Neutrophil (primary cell): ENCODE results near the gene SETD4.

Experiments used
- H3K27ac ChIP-seq: fragments of 200-600 bp; sonication (generic); 2 replicates; pipeline ENCODE4 v1.5.1; 2016; ENCODE audit warnings: mild to moderate bottlenecking, moderate library complexity
- H3K27me3 ChIP-seq: fragments of 200-600 bp; sonication (generic); 2 replicates; pipeline ENCODE4 v1.6.0; 2016; ENCODE audit warnings: mild to moderate bottlenecking
- H3K36me3 ChIP-seq: fragments of 200-600 bp; sonication (generic); 2 replicates; pipeline ENCODE4 v1.5.1; 2017
- H3K4me1 ChIP-seq, 2 experiments: fragments of 200-600 bp in 1 of 2; sonication (generic) in 1 of 2; 1 replicate in 1 of 2; 2 replicates in 1 of 2; pipeline versions ENCODE4 v1.5.1 to v1.6.1; 2013 to 2016; ENCODE audit warnings: low read depth in 1 of 2, low read length in 1 of 2, mild to moderate bottlenecking in 1 of 2, moderate library complexity in 1 of 2; ENCODE audit not compliant: control insufficient read depth in 1 of 2, insufficient read depth in 1 of 2
- H3K4me3 ChIP-seq, 2 experiments: fragments of 200-600 bp in 1 of 2; sonication (generic) in 1 of 2; 1 replicate in 1 of 2; 2 replicates in 1 of 2; pipeline ENCODE4 v1.5.1; 2013 to 2016; ENCODE audit warnings: low read depth in 1 of 2, low read length in 1 of 2, mild to moderate bottlenecking in 1 of 2, moderate library complexity in 1 of 2
- H3K9me3 ChIP-seq: fragments of 200-600 bp; sonication (generic); 2 replicates; pipeline ENCODE4 v1.5.1; 2016
- TF ChIP-seq, protein P1 (sequence below): fragments of 200-600 bp; sonication (generic); IDR thresholded peaks from 2 replicates; pipeline ENCODE4 v1.5.1; 2016; ENCODE audit warnings: antibody characterized with exemption

Gene SETD4

DNA sequence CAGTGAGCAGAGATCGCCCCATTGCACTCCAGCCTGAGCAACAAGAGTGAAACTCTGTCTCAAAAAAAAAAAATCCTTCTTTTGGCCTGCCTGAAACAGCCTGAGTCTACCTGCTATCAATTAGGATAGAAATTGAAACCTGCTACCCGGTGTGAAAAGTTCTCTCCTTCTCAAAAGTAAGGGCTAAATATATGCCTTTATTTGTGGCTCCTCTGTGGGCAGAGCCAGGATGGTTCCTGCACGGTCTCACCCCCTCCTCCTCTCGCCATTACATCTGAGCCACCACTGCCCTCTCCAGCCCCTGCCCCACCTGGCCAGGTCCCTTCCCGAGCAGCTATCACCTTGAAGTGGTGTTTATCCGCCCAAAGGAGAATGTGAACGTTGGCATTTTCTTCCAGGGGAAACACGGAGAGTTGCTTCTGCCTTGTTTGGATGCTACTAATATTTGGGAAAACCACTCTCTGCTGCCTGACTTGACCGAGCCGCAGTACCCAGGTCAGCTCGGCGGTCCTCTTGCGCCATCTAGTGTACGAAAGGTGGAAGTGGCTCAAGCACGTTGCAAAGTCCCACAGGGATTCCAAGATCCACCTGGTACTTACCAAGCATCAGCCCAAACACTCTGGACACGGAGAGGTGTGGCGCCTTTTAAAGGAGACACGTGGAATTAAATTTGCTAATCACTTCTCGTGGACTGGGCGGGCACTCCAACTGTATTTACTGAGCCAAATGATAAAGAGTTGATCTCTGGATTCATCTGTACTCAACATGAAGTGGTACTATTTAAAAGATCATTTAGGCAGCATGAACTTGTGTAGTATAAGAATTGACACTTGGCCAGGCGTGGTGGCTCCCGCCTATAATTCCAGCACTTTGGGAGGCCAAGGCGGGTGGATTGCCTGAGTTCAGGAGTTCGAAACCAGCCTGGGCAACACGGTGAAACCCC, 31.9 kb downstream of the SETD4 start:
- H3K27ac ChIP-seq: no peak overlapping the region
- TF ChIP-seq, protein P1, sequence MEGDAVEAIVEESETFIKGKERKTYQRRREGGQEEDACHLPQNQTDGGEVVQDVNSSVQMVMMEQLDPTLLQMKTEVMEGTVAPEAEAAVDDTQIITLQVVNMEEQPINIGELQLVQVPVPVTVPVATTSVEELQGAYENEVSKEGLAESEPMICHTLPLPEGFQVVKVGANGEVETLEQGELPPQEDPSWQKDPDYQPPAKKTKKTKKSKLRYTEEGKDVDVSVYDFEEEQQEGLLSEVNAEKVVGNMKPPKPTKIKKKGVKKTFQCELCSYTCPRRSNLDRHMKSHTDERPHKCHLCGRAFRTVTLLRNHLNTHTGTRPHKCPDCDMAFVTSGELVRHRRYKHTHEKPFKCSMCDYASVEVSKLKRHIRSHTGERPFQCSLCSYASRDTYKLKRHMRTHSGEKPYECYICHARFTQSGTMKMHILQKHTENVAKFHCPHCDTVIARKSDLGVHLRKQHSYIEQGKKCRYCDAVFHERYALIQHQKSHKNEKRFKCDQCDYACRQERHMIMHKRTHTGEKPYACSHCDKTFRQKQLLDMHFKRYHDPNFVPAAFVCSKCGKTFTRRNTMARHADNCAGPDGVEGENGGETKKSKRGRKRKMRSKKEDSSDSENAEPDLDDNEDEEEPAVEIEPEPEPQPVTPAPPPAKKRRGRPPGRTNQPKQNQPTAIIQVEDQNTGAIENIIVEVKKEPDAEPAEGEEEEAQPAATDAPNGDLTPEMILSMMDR: peak; percentile 90

GRCh38 chr21:36027347-36027746, 33.0 kb downstream of the SETD4 start:
- Histone ChIP-seq H3K4me1 (peaks cover 0 to 4% of the 10 kb centered on the region in 2 experiments), H3K27ac (no peak overlapping the region), H3K4me3 (no peak overlapping the region), H3K27me3 (no peaks in the 10 kb centered on the region), H3K36me3 (no peaks in the 10 kb centered on the region), H3K9me3 (no peaks in the 10 kb centered on the region)
- TF ChIP-seq, protein P1: no peak

More for the DNA sequence above, 31.9 kb downstream of the SETD4 start:
- Histone ChIP-seq H3K27me3 (no peaks in the 10 kb centered on the region), H3K4me1 (peaks cover 0 to 4% of the 10 kb centered on the region in 2 experiments), H3K9me3 (no peaks in the 10 kb centered on the region), H3K36me3 (no peaks in the 10 kb centered on the region), H3K4me3 (no peak overlapping the region)

DNA sequence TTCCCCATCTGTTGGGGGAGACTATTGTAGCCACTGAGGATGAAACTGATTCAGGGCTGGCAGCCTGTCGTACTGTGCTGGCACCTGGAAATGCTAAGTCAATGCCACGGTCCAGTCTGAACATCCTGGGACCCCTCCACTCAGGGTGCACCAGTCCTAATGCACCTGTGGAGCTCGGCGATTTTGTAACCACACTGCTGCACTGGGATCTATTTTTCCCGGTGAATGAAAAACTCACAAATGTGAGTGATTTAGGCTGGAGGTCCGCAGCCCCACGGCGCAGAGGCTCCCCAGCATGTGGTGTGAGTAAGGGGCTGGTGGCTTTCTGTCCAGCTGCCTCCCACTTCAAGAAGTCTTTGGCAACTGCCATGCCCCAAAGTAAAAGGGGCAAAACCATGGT, 35.5 kb downstream of the SETD4 start:
- Histone ChIP-seq H3K36me3 (no peaks in the 10 kb centered on the region), H3K27me3 (no peaks in the 10 kb centered on the region), H3K4me1 (peaks cover 0 to 4% of the 10 kb centered on the region in 2 experiments), H3K27ac (no peak overlapping the region), H3K9me3 (no peaks in the 10 kb centered on the region), H3K4me3 (no peak overlapping the region)
- TF ChIP-seq, protein P1: no peak

- TF ChIP-seq, protein P1: no peak
- H3K27me3 ChIP-seq: no peaks in the 10 kb centered on the region
- no peaks in the 10 kb centered on the region for H3K4me1 ChIP-seq
- H3K4me3 ChIP-seq: no peak overlapping the region
- no peaks in the 10 kb centered on the region for H3K36me3 ChIP-seq
- H3K9me3 ChIP-seq: no peaks in the 10 kb centered on the region
- H3K27ac ChIP-seq: no peak overlapping the region
These were observed 37.2 kb downstream of the SETD4 start for GRCh38 chr21:36023092-36023480.

DNA sequence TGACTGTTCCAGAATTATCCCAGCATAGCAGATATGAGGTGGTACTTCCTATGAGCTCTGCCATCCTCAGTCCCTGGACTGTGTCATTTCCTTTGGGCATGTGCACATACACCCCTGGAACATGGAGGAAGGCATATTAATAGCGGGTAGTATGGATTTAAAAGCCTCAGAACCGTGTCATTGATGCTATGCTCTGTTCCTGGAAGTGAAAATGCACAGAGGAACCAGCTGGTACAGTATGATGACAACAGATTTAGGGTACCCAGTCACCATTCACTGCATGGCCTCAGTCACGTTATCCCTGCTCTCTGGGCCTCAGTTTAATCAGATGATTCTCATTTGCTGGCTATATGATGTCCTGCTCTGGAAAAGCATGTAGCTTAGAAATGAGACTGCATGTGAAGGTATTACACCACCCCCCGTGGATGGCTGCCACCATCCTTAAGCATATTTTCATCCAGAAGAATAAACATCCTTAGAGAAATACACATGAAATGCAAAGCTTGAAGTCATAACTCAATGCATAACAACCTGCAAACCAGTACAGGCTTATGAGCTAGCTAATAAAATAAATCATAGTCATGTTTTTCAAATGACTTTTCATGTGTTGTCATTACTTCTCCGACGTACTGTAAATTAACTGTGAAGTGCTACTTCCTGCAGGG, 37.8 kb downstream of the SETD4 start:
- no peak overlapping the region for H3K4me3 ChIP-seq
- H3K4me1 ChIP-seq: no peaks in the 10 kb centered on the region
- TF ChIP-seq, protein P1: no peak
- H3K36me3 ChIP-seq: no peaks in the 10 kb centered on the region
- H3K27ac ChIP-seq: no peak overlapping the region
- H3K9me3 ChIP-seq: no peaks in the 10 kb centered on the region
- no peaks in the 10 kb centered on the region for H3K27me3 ChIP-seq
